Prostate gland (tissue), 2 donors: ENCODE results near the gene DCX. TPM values are rescaled to one million over a fixed set of nuclear protein-coding genes. Genes with fewer than 3 reads are reported as not detected.

Source experiments
- DNase-seq: peaks from one replicate; pipeline ENCODE4 v3.0.0-alpha.2; 2019; ENCODE audit warnings: low spot score
- H3K27ac ChIP-seq, 2 donors: fragments of 200-600 bp; sonication (generic); 2 replicates each; pipeline ENCODE4 v1.5.1; 2017 to 2019
- H3K27me3 ChIP-seq: fragments of 200-600 bp; sonication (generic); replicated peaks from 2 replicates; pipeline ENCODE4 v1.5.1; 2019; ENCODE audit not compliant: insufficient read depth
- H3K36me3 ChIP-seq, 2 donors: fragments of 200-600 bp; sonication (generic); 1 replicate in 1 of 2; 2 replicates in 1 of 2; pipeline versions ENCODE4 v1.5.1 to v1.8.1; 2017 to 2019
- H3K4me1 ChIP-seq: fragments of 200-600 bp; sonication (generic); replicated peaks from 2 replicates; pipeline ENCODE4 v1.5.1; 2019
- H3K4me3 ChIP-seq, 2 donors: fragments of 200-600 bp; sonication (generic); 2 replicates each; pipeline ENCODE4 v1.5.1; 2017 to 2019
- H3K9me3 ChIP-seq: fragments of 200-600 bp; sonication (generic); 2 replicates; pipeline ENCODE4 v1.5.1; 2017
- POLR2A ChIP-seq: fragments of 450-650 bp; IDR thresholded peaks from one replicate; pipeline ENCODE4 v1.6.1; 2016; ENCODE audit warnings: antibody characterized with exemption, mild to moderate bottlenecking
- POLR2AphosphoS5 ChIP-seq: sonication (generic); formaldehyde crosslinking; IDR thresholded peaks from one replicate; pipeline ENCODE4 v1.6.1; 2017; ENCODE audit warnings: antibody characterized with exemption
- WGBS: methylation state at CpG from one replicate; pipeline ENCODE4 v1.1.5; 2018; 5-methylcytosine and 5-hydroxymethylcytosine counted together
- intact Hi-C: fragments of 100-400 bp; cut with DNase I; formaldehyde crosslinking; loops from one replicate; pipeline ENCODE4 v1.14.2; 2022
- total RNA-seq, 2 donors: library from RNA; depleted of rRNA; stranded (reverse); fragments of >200 nt; gene quantifications; one replicate each; pipeline ENCODE4 v1.1.0, GENCODE V29; 2016
- TF ChIP-seq, protein P1 (sequence below), 4 experiments: fragments of 200-600 bp in 2 of 4; fragments of 450-650 bp in 2 of 4; sonication (generic) in 2 of 4; IDR thresholded peaks; 1 replicate in 3 of 4; 2 replicates in 1 of 4; pipeline ENCODE4 v1.5.1; 2016 to 2019; ENCODE audit warnings: antibody characterized with exemption in 4 of 4, mild to moderate bottlenecking in 2 of 4, moderate library complexity in 2 of 4

Gene DCX
- total RNA-seq, 2 donors from 2014 or later: 0.17 TPM; not detected in 1

DNA sequence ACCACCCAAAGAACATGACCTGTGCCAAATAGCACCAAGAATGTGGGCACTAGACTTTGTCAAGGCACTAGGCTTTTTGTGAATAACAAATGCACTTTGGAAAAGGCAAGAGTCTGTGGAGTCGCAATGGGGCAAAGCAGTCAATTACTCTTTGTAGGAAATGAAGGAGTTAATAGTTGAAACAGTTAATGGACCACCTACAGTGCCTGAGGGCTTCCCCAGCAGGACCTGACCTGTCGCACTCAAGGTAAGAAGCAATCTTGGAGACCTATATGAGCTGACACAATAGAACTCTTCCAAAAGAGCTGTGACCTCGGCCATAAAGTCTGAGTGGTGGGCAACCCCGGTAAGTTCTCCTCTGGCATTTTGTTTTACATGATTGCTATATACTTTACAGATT lies 92.5 kb downstream of the DCX start:
- 75% methylated on average over 4 of the region's 4 CpGs for WGBS
- H3K36me3 ChIP-seq: no peaks in the 10 kb centered on the region
- no peaks in the 10 kb centered on the region for H3K4me1 ChIP-seq
- TF ChIP-seq, protein P1, sequence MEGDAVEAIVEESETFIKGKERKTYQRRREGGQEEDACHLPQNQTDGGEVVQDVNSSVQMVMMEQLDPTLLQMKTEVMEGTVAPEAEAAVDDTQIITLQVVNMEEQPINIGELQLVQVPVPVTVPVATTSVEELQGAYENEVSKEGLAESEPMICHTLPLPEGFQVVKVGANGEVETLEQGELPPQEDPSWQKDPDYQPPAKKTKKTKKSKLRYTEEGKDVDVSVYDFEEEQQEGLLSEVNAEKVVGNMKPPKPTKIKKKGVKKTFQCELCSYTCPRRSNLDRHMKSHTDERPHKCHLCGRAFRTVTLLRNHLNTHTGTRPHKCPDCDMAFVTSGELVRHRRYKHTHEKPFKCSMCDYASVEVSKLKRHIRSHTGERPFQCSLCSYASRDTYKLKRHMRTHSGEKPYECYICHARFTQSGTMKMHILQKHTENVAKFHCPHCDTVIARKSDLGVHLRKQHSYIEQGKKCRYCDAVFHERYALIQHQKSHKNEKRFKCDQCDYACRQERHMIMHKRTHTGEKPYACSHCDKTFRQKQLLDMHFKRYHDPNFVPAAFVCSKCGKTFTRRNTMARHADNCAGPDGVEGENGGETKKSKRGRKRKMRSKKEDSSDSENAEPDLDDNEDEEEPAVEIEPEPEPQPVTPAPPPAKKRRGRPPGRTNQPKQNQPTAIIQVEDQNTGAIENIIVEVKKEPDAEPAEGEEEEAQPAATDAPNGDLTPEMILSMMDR (IDR thresholded peaks at IDR 0.05): no peak
- no peak for TF ChIP-seq POLR2A
- no peak for TF ChIP-seq POLR2AphosphoS5
- H3K27me3 ChIP-seq: no peaks in the 10 kb centered on the region
- no peak for DNase-seq
- intact Hi-C loops: no loop called here
- no peak overlapping the region for H3K27ac ChIP-seq
- H3K9me3 ChIP-seq: no peaks in the 10 kb centered on the region
- H3K4me3 ChIP-seq: no peak overlapping the region

- intact Hi-C loops: no loop called here
- Histone ChIP-seq H3K27ac (no peak overlapping the region), H3K9me3 (no peaks in the 10 kb centered on the region), H3K36me3 (no peaks in the 10 kb centered on the region), H3K4me3 (no peak overlapping the region), H3K27me3 (no peaks in the 10 kb centered on the region), H3K4me1 (no peaks in the 10 kb centered on the region)
- TF ChIP-seq, protein P1 (IDR thresholded peaks at IDR 0.05): no peak
- TF ChIP-seq POLR2A (no peak), POLR2AphosphoS5 (no peak)
- DNase-seq: no peak
These were observed 93.1 kb downstream of the DCX start for GRCh38 chrX:111318901-111319300.

- H3K27me3 ChIP-seq: no peaks in the 10 kb centered on the region
- no peak for DNase-seq
- TF ChIP-seq, protein P1 (IDR thresholded peaks at IDR 0.05): no peak
- TF ChIP-seq POLR2AphosphoS5 (no peak), POLR2A (no peak)
- 68% methylated on average over 2 of the region's 2 CpGs for WGBS
- no peaks in the 10 kb centered on the region for H3K9me3 ChIP-seq
- no peaks in the 10 kb centered on the region for H3K36me3 ChIP-seq
- intact Hi-C loops: no loop called here
- H3K4me3 ChIP-seq: no peak overlapping the region
- H3K4me1 ChIP-seq: no peaks in the 10 kb centered on the region
- H3K27ac ChIP-seq: no peak overlapping the region
These were observed 102.9 kb downstream of the DCX start for GRCh38 chrX:111309083-111309482.

DNA sequence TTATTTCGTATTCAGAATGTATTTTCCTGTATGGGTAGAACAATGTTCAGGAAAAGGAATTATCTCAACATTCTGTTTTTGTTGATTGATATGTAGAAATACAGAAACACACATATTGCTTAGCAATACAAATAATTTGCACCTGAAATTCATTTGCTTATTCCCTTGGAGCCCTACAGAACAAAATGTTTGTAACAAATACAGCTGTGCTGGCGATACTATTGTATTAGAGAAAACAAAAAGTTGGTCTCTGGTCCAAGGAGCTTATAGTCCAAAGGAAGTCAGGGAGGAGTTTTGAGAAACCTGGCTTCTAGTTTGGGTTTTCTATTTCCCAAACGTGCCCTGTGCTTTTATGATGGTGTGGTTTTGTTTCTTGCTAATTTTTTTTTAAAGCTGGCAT lies 104.0 kb downstream of the DCX start:
- WGBS: 69% methylated on average over 3 of the region's 3 CpGs
- Histone ChIP-seq H3K36me3 (no peaks in the 10 kb centered on the region), H3K27me3 (no peaks in the 10 kb centered on the region), H3K9me3 (no peaks in the 10 kb centered on the region), H3K4me1 (no peaks in the 10 kb centered on the region), H3K27ac (no peak overlapping the region), H3K4me3 (no peak overlapping the region)
- TF ChIP-seq POLR2A: no peak
- TF ChIP-seq POLR2AphosphoS5: no peak
- TF ChIP-seq, protein P1 (IDR thresholded peaks at IDR 0.05): no peak
- intact Hi-C loops: no loop called here
- no peak for DNase-seq

- H3K9me3 ChIP-seq: no peaks in the 10 kb centered on the region
These were observed 109.7 kb downstream of the DCX start for GRCh38 chrX:111302284-111302683.

More at GRCh38 chrX:111302284-111302683, 109.7 kb downstream of the DCX start:
- TF ChIP-seq POLR2AphosphoS5: no peak
- TF ChIP-seq, protein P1 (IDR thresholded peaks at IDR 0.05): no peak
- TF ChIP-seq POLR2A: no peak
- Histone ChIP-seq H3K4me3 (no peak overlapping the region), H3K27me3 (no peaks in the 10 kb centered on the region), H3K4me1 (no peaks in the 10 kb centered on the region), H3K36me3 (no peaks in the 10 kb centered on the region), H3K27ac (no peak overlapping the region)
- 85% methylated on average over 2 of the region's 2 CpGs for WGBS
- DNase-seq: no peak
- intact Hi-C loops: no loop called here
